Esophagus squamous epithelium (tissue), 5 donors: ENCODE data around the gene IL1R2. TPM values are rescaled to one million over a fixed set of nuclear protein-coding genes. Genes with fewer than 3 reads are reported as not detected.

Source experiments
- DNase-seq: peaks from one replicate; lab custom pipeline; 2025; lab: John Stamatoyannopoulos, UW
- H3K27ac ChIP-seq, 4 donors: fragments of 200-600 bp; sonication (generic); one replicate each; pipeline ENCODE4 v1.5.1; 2016 to 2019; ENCODE audit warnings: mild to moderate bottlenecking in 1 of 4
- H3K27me3 ChIP-seq, 4 donors: fragments of 200-600 bp; sonication (generic); 1 replicate in 3 of 4; 2 replicates in 1 of 4; pipeline versions ENCODE4 v1.5.1 to v1.6.0; 2017 to 2021; ENCODE audit warnings: antibody characterized with exemption in 1 of 4
- H3K36me3 ChIP-seq, 3 donors: fragments of 200-600 bp; sonication (generic); one replicate each; pipeline ENCODE4 v1.5.1; 2016 to 2019
- H3K4me1 ChIP-seq, 3 donors: fragments of 200-600 bp; sonication (generic); one replicate each; pipeline ENCODE4 v1.5.1; 2017 to 2019
- H3K4me3 ChIP-seq, 4 donors: fragments of 200-600 bp; sonication (generic); 1 replicate in 3 of 4; 2 replicates in 1 of 4; pipeline ENCODE4 v1.5.1; 2016 to 2019; ENCODE audit warnings: mild to moderate bottlenecking in 2 of 4, moderate library complexity in 1 of 4
- H3K9me3 ChIP-seq, 3 donors: fragments of 200-600 bp; sonication (generic); one replicate each; pipeline ENCODE4 v1.5.1; 2016 to 2019
- POLR2A ChIP-seq, 4 donors: fragments of 450-650 bp; IDR thresholded peaks; one replicate each; pipeline ENCODE4 v1.6.1; 2017; ENCODE audit warnings: antibody characterized with exemption in 4 of 4, mild to moderate bottlenecking in 4 of 4, moderate library complexity in 3 of 4
- WGBS, 2 donors: methylation state at CpG; one replicate each; pipeline ENCODE4 v1.1.5; 2018; 5-methylcytosine and 5-hydroxymethylcytosine counted together
- intact Hi-C: fragments of 100-400 bp; cut with DNase I; formaldehyde crosslinking; loops from one replicate; pipeline ENCODE4 v1.15.0; 2022
- total RNA-seq, 4 donors: library from RNA; depleted of rRNA; stranded (reverse); fragments of >200 nt; gene quantifications; one replicate each; pipeline ENCODE4 v1.1.0, GENCODE V29; 2016
- TF ChIP-seq, protein P1 (sequence below), 6 experiments: fragments of 450-650 bp in 4 of 6; fragments of 200-600 bp in 2 of 6; sonication (generic) in 2 of 6; IDR thresholded peaks; one replicate each; pipeline ENCODE4 v1.5.1; 2016 to 2019; ENCODE audit warnings: antibody characterized with exemption in 6 of 6, mild to moderate bottlenecking in 4 of 6, moderate library complexity in 4 of 6
- donor health status: DM: yes; HTN: yes; CAD: no.

Gene IL1R2
- total RNA-seq, 4 donors from 2014 or later = 24.1 to 182 (median 78.0) TPM

- peak overlapping the region; percentile 33 to 72 (median 46) for H3K27ac ChIP-seq
- intact Hi-C loops = no loop called here
- H3K36me3 ChIP-seq = no peaks in the 10 kb centered on the region
- H3K4me3 ChIP-seq = no peak overlapping the region
- TF ChIP-seq, protein P1, sequence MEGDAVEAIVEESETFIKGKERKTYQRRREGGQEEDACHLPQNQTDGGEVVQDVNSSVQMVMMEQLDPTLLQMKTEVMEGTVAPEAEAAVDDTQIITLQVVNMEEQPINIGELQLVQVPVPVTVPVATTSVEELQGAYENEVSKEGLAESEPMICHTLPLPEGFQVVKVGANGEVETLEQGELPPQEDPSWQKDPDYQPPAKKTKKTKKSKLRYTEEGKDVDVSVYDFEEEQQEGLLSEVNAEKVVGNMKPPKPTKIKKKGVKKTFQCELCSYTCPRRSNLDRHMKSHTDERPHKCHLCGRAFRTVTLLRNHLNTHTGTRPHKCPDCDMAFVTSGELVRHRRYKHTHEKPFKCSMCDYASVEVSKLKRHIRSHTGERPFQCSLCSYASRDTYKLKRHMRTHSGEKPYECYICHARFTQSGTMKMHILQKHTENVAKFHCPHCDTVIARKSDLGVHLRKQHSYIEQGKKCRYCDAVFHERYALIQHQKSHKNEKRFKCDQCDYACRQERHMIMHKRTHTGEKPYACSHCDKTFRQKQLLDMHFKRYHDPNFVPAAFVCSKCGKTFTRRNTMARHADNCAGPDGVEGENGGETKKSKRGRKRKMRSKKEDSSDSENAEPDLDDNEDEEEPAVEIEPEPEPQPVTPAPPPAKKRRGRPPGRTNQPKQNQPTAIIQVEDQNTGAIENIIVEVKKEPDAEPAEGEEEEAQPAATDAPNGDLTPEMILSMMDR (IDR thresholded peaks at IDR 0.05) = no peak
- TF ChIP-seq POLR2A (IDR thresholded peaks at IDR 0.05) = no peak
- no peak for DNase-seq
- WGBS, 2 donors = 34 to 44% methylated on average over 6 to 7 of the region's 7 CpGs
- H3K27me3 ChIP-seq = no peaks in the 10 kb centered on the region
- peaks cover 0 to 23% (median 0%) of the 10 kb centered on the region in 3 donors for H3K9me3 ChIP-seq
- peaks cover 10 to 39% (median 20%) of the 10 kb centered on the region in 3 donors for H3K4me1 ChIP-seq
Measured at GRCh38 chr2:101967826-101968513, 23.8 kb upstream of the IL1R2 start.

- no peak overlapping the region for H3K4me3 ChIP-seq
- intact Hi-C loops = no loop called here
- WGBS, 2 donors = 49 to 64% methylated on average over 2 to 3 of the region's 3 CpGs
- no peak overlapping the region for H3K27ac ChIP-seq
- peaks cover 0 to 23% (median 0%) of the 10 kb centered on the region in 3 donors for H3K9me3 ChIP-seq
- no peaks in the 10 kb centered on the region for H3K36me3 ChIP-seq
- no peak for DNase-seq
- peaks cover 10 to 52% (median 16%) of the 10 kb centered on the region in 3 donors for H3K4me1 ChIP-seq
- no peak for TF ChIP-seq POLR2A (IDR thresholded peaks at IDR 0.05)
- TF ChIP-seq, protein P1 (IDR thresholded peaks at IDR 0.05) = no peak
- H3K27me3 ChIP-seq = no peaks in the 10 kb centered on the region
Measured at GRCh38 chr2:101969723-101970122, 22.0 kb upstream of the IL1R2 start.

- Histone ChIP-seq H3K36me3 (no peaks in the 10 kb centered on the region), H3K9me3 (peaks cover 0 to 23% (median 0%) of the 10 kb centered on the region in 3 donors), H3K27ac (no peak overlapping the region), H3K4me3 (no peak overlapping the region), H3K4me1 (peaks cover 10 to 56% (median 16%) of the 10 kb centered on the region in 3 donors), H3K27me3 (peaks cover 0 to 4% (median 0%) of the 10 kb centered on the region in 4 donors)
- 100% methylated on average over 1 of the region's 1 CpG for WGBS, 2 donors
- intact Hi-C loops = no loop called here
- TF ChIP-seq POLR2A (IDR thresholded peaks at IDR 0.05) = no peak
- DNase-seq = no peak
Measured at GRCh38 chr2:101970901-101971300, 20.9 kb upstream of the IL1R2 start.

DNA sequence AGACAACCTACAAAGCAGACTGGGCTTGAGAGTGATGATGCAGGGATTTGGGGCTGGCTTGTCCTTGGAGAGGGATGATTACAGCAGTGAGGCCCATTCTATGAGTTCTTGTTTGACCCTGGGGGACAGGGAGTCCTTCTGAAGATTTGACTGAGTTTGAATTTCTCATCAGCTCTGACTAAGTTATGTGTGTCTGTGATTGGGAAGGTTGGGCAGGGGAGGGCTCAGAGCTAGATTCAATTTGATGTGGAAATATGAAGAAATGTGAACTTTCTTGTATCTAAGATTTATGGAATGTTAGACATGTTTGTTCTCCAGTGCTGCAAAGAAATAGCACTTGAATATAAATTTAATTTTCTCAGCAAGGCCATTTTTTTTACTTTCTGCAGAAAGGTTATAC lies 19.9 kb upstream of the IL1R2 start:
- peaks cover 0 to 23% (median 0%) of the 10 kb centered on the region in 3 donors for H3K9me3 ChIP-seq
- H3K4me1 ChIP-seq = peaks cover 10 to 55% (median 16%) of the 10 kb centered on the region in 3 donors
- H3K27ac ChIP-seq = peak overlapping the region in 2 of 4 donors; percentile 19 to 42
- H3K4me3 ChIP-seq = no peak overlapping the region
- intact Hi-C loops = no loop called here
- DNase-seq = no peak
- TF ChIP-seq, protein P1 (IDR thresholded peaks at IDR 0.05) = no peak
- TF ChIP-seq POLR2A (IDR thresholded peaks at IDR 0.05) = no peak
- H3K36me3 ChIP-seq = no peaks in the 10 kb centered on the region
- H3K27me3 ChIP-seq = peaks cover 0 to 4% (median 0%) of the 10 kb centered on the region in 4 donors

DNA sequence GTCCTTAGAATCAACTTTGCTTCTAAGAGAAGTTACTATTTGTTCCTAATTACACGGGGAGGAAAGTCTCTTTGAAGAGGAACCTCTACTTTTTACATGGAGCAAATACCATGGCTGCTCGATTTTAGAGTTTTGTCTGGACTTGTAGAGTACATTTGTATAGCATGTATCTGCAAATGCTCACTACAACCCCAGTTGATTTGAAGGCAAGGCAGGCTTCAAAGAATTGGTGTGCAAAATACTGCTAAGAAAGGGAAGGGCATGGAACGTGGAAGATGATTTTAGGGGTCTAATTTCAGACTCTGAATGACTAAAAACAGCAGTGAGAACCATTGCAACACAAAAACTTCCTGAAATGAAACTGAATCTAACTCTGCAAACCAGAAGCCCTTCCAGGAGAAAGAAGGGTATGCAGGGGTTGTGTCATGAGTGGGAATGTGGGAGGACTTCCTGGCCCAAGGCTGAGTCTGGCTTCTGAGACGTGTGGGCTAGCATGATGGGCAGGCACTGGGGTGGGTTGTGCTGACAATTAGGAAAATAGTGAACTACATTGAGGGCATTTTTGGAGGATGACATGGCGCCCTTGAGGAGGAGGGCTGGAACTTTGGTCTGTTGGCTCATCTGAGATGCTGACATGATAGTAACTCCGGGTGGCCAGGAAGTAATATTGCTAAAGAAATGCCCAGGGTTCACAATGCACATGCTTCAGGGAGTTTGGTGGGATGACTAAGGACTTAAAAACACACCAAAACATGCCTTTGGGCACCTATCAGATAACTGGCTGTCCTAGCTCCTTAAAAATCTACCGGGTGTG lies 18.9 kb upstream of the IL1R2 start:
- intact Hi-C loops = no loop called here
- H3K27me3 ChIP-seq = peaks cover 0 to 4% (median 0%) of the 10 kb centered on the region in 4 donors
- H3K4me1 ChIP-seq = peaks cover 6 to 49% (median 6%) of the 10 kb centered on the region in 3 donors
- no peaks in the 10 kb centered on the region for H3K36me3 ChIP-seq
- H3K9me3 ChIP-seq = peaks cover 0 to 23% (median 0%) of the 10 kb centered on the region in 3 donors
- peak overlapping the region in 3 of 4 donors; percentile 19 to 57 (median 42) for H3K27ac ChIP-seq
- no peak for DNase-seq
- 28 to 44% methylated on average over 7 of the region's 7 CpGs for WGBS, 2 donors
- H3K4me3 ChIP-seq = no peak overlapping the region
- TF ChIP-seq POLR2A (IDR thresholded peaks at IDR 0.05) = no peak
- TF ChIP-seq, protein P1 (IDR thresholded peaks at IDR 0.05) = no peak
